ENCODE results near the gene RPTOR.
"Not testable (repeated sequence)": the region's sequence is repeated elsewhere in the genome, so short reads cannot be mapped to it uniquely, and the experiment has no call there.

The RPTOR gene

GRCh38 chr17:80544655-80545498, at the start of gene RPTOR:
TSS of gene RPTOR (plus strand) at chr17:80544838. CDS start at chr17:80545630, 792 bp downstream.
- DNase-seq, result peak; percentile 96

- DNase-seq, result no peak
Observed at GRCh38 chr17:80497726-80498241, 46.9 kb upstream of the RPTOR start.

- DNase-seq, result no peak
Observed at GRCh38 chr17:80498242-80498919, 46.3 kb upstream of the RPTOR start.

- DNase-seq, result no peak
Observed at GRCh38 chr17:80498920-80499410, 45.7 kb upstream of the RPTOR start.

- no peak for DNase-seq
Observed at GRCh38 chr17:80499560-80499959, 45.1 kb upstream of the RPTOR start.

GRCh38 chr17:80499961-80500665, 44.5 kb upstream of the RPTOR start:
- no peak for DNase-seq

GRCh38 chr17:80501741-80502577, 42.7 kb upstream of the RPTOR start:
- DNase-seq, result no peak

GRCh38 chr17:80502578-80502877, 42.1 kb upstream of the RPTOR start:
- DNase-seq, result no peak

- DNase-seq, result no peak
Observed at GRCh38 chr17:80503031-80503430, 41.6 kb upstream of the RPTOR start.

- DNase-seq, result no peak
Observed at GRCh38 chr17:80503921-80504320, 40.7 kb upstream of the RPTOR start.

- no peak for DNase-seq
Observed at GRCh38 chr17:80504686-80505413, 39.8 kb upstream of the RPTOR start.

- DNase-seq, result not testable (repeated sequence)
Observed at GRCh38 chr17:80507177-80507576, 37.5 kb upstream of the RPTOR start.

GRCh38 chr17:80507965-80508364, 36.7 kb upstream of the RPTOR start:
- DNase-seq, result no peak

GRCh38 chr17:80509311-80509710, 35.3 kb upstream of the RPTOR start:
- no peak for DNase-seq

- no peak for DNase-seq
Observed at GRCh38 chr17:80510132-80510531, 34.5 kb upstream of the RPTOR start.

- DNase-seq, result no peak
Observed at GRCh38 chr17:80510772-80511171, 33.9 kb upstream of the RPTOR start.

GRCh38 chr17:80511222-80512180, 33.1 kb upstream of the RPTOR start:
- DNase-seq, result no peak

GRCh38 chr17:80512233-80512632, 32.4 kb upstream of the RPTOR start:
- DNase-seq, result no peak

- no peak for DNase-seq
Observed at GRCh38 chr17:80513201-80513600, 31.4 kb upstream of the RPTOR start.

GRCh38 chr17:80513892-80514291, 30.7 kb upstream of the RPTOR start:
- DNase-seq, result no peak

Data from hematopoietic multipotent progenitor cell treated with erythropoietin and hydrocortisone succinate and interleukin-3 and kit ligand, for 6 days (in vitro differentiated cells).